GM12864 (cell line): Measurements from ENCODE around the gene SERPINA9.

ENCODE experiments used
- DNase-seq: peaks from one replicate; pipeline ENCODE4 v3.0.0-alpha.2; 2011; ENCODE audit warnings: low read depth
- H3K4me3 ChIP-seq: 2 replicates; pipeline ENCODE4 v1.5.1; 2011; ENCODE audit warnings: mild to moderate bottlenecking, low read depth, low read length, control low read depth
- TF ChIP-seq, protein P1 (sequence below): IDR thresholded peaks from 2 replicates; pipeline ENCODE4 v1.5.1; 2011; ENCODE audit warnings: low read depth, mild to moderate bottlenecking, moderate library complexity, low read length, control low read depth, inconsistent platforms; ENCODE audit errors: missing control alignments

Gene SERPINA9

GRCh38 chr14:94448071-94448808 lies 27.8 kb downstream of the SERPINA9 start:
- TF ChIP-seq, protein P1, sequence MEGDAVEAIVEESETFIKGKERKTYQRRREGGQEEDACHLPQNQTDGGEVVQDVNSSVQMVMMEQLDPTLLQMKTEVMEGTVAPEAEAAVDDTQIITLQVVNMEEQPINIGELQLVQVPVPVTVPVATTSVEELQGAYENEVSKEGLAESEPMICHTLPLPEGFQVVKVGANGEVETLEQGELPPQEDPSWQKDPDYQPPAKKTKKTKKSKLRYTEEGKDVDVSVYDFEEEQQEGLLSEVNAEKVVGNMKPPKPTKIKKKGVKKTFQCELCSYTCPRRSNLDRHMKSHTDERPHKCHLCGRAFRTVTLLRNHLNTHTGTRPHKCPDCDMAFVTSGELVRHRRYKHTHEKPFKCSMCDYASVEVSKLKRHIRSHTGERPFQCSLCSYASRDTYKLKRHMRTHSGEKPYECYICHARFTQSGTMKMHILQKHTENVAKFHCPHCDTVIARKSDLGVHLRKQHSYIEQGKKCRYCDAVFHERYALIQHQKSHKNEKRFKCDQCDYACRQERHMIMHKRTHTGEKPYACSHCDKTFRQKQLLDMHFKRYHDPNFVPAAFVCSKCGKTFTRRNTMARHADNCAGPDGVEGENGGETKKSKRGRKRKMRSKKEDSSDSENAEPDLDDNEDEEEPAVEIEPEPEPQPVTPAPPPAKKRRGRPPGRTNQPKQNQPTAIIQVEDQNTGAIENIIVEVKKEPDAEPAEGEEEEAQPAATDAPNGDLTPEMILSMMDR, result no peak
- DNase-seq, result no peak

GRCh38 chr14:94447206-94447605 lies 28.8 kb downstream of the SERPINA9 start:
- TF ChIP-seq, protein P1, result no peak
- H3K4me3 ChIP-seq, result no peak overlapping the region
- no peak for DNase-seq

More at GRCh38 chr14:94448071-94448808, 27.8 kb downstream of the SERPINA9 start:
- no peak overlapping the region for H3K4me3 ChIP-seq

DNA sequence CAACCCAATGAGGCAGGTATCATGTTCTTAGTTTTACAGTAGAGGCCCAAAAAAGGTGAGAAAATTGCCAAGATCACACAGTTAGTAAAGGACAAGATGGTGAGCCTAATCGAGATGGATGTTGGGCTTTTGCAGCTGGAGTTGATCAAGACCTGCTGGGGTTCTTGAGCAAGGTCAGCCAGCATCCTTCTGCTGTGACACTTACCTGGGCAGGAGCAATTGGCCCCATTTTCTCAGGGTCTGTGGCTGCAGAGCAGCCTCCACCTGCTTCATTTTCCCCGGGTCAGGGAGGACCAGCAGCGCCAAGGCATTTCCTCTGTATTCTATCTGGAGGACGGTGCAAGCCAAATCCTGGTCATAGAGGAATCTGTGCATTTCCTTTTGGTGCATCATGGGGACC lies 29.9 kb downstream of the SERPINA9 start:
- TF ChIP-seq, protein P1, result no peak

GRCh38 chr14:94445003-94445402 lies 31.0 kb downstream of the SERPINA9 start:
- TF ChIP-seq, protein P1, result no peak
- H3K4me3 ChIP-seq, result no peak overlapping the region
- DNase-seq, result no peak

More for the DNA sequence above, 29.9 kb downstream of the SERPINA9 start:
- no peak for DNase-seq
- H3K4me3 ChIP-seq, result no peak overlapping the region

- no peak for DNase-seq
- TF ChIP-seq, protein P1, result no peak
Observed at GRCh38 chr14:94441531-94442205, 34.3 kb downstream of the SERPINA9 start.

GRCh38 chr14:94441130-94441529 lies 34.9 kb downstream of the SERPINA9 start:
- no peak overlapping the region for H3K4me3 ChIP-seq
- DNase-seq, result no peak
- TF ChIP-seq, protein P1, result no peak

More at GRCh38 chr14:94441531-94442205, 34.3 kb downstream of the SERPINA9 start:
- H3K4me3 ChIP-seq, result no peak overlapping the region
